Fibroblast of lung (primary cell): ENCODE measurements around the gene YBX3. TPM values are rescaled to one million over a fixed set of nuclear protein-coding genes. Genes with fewer than 3 reads are reported as not detected.
A peak's percentile ranks its signal among the peaks of the same experiment; 100 is the strongest.

Experiments used
- DNase-seq, 2 donors: peaks; one replicate each; pipeline versions ENCODE4 v3.0.0 to v3.0.0-alpha.2; 2010; ENCODE audit warnings: low read depth in 2 of 2
- H2AFZ ChIP-seq: 2 replicates; pipeline ENCODE4 v1.5.1; 2012; ENCODE audit warnings: low read length, control low read depth, inconsistent platforms
- H3K27ac ChIP-seq: 2 replicates; pipeline ENCODE4 v1.5.1; 2011; ENCODE audit warnings: low read length, control low read depth; ENCODE audit not compliant: insufficient read depth
- H3K27me3 ChIP-seq: 2 replicates; pipeline ENCODE4 v1.5.1; 2011; ENCODE audit warnings: mild to moderate bottlenecking, low read length; ENCODE audit not compliant: control insufficient read depth, insufficient read depth
- H3K36me3 ChIP-seq: 2 replicates; pipeline ENCODE4 v1.5.1; 2011; ENCODE audit warnings: low read length; ENCODE audit not compliant: control insufficient read depth, insufficient read depth
- H3K4me1 ChIP-seq: 2 replicates; pipeline ENCODE4 v1.5.1; 2011; ENCODE audit warnings: low read length; ENCODE audit not compliant: control insufficient read depth, insufficient read depth; ENCODE audit errors: extremely low read depth
- H3K4me2 ChIP-seq: 2 replicates; pipeline ENCODE4 v1.5.1; 2011; ENCODE audit warnings: low read length, control low read depth; ENCODE audit not compliant: insufficient read depth; ENCODE audit errors: extremely low read depth
- H3K4me3 ChIP-seq, 4 experiments: fragments of 200-600 bp in 1 of 4; sonication (generic) in 1 of 4; replicated peaks in 1 of 4; 2 replicates each; pipeline ENCODE4 v1.5.1; 2011 to 2016; ENCODE audit warnings: low read length in 4 of 4, low read depth in 3 of 4, mild to moderate bottlenecking in 3 of 4, control low read depth in 2 of 4, inconsistent platforms in 1 of 4, mixed read lengths in 1 of 4; ENCODE audit not compliant: insufficient read depth in 1 of 4; ENCODE audit errors: control extremely low read depth in 1 of 4
- H3K79me2 ChIP-seq: 2 replicates; pipeline ENCODE4 v1.5.1; 2012; ENCODE audit warnings: mild to moderate bottlenecking, low read length, inconsistent platforms; ENCODE audit not compliant: control insufficient read depth, insufficient read depth
- H3K9ac ChIP-seq: 2 replicates; pipeline ENCODE4 v1.5.1; 2011; ENCODE audit warnings: mild to moderate bottlenecking, low read length, control low read depth; ENCODE audit not compliant: insufficient read depth
- H3K9me3 ChIP-seq: 2 replicates; pipeline ENCODE4 v1.5.1; 2012; ENCODE audit warnings: low read depth, low read length; ENCODE audit not compliant: control insufficient read depth, insufficient read depth
- H4K20me1 ChIP-seq: 2 replicates; pipeline ENCODE4 v1.5.1; 2011; ENCODE audit warnings: low read length; ENCODE audit not compliant: control insufficient read depth, insufficient read depth; ENCODE audit errors: extremely low read depth
- EZH2 ChIP-seq: IDR thresholded peaks from 2 replicates; pipeline ENCODE4 v1.5.1; 2012; ENCODE audit warnings: low read length, control low read depth, mild to moderate bottlenecking; ENCODE audit errors: missing control alignments
- polyA plus RNA-seq, 2 donors: library from polyadenylated mRNA; depleted of rRNA in 1 of 2; stranded (reverse) in 1 of 2; unstranded in 1 of 2; fragments of >200 nt; gene quantifications; 2 replicates each; pipeline ENCODE4 v1.2.1, GENCODE V29; 2011 to 2012; ENCODE audit warnings: missing spikeins in 1 of 2
- total RNA-seq: library from RNA; depleted of rRNA; stranded (reverse); fragments of >200 nt; gene quantifications from 2 replicates; pipeline ENCODE4 v1.2.1, GENCODE V29; 2014
- TF ChIP-seq, protein P1 (sequence below), 2 donors: IDR thresholded peaks in 1 of 2; conservative IDR thresholded peaks in 1 of 2; 1 replicate in 1 of 2; 2 replicates in 1 of 2; pipeline ENCODE4 v1.5.1; 2011 to 2012; ENCODE audit warnings: low read length in 2 of 2, control low read depth in 1 of 2, inconsistent platforms in 1 of 2, low read depth in 1 of 2, mild to moderate bottlenecking in 1 of 2

Gene YBX3
- total and polyA plus RNA-seq, 2 donors (not counting 1 experiment from before 2014, with no cell fraction given): 97.8 to 172 TPM

DNA sequence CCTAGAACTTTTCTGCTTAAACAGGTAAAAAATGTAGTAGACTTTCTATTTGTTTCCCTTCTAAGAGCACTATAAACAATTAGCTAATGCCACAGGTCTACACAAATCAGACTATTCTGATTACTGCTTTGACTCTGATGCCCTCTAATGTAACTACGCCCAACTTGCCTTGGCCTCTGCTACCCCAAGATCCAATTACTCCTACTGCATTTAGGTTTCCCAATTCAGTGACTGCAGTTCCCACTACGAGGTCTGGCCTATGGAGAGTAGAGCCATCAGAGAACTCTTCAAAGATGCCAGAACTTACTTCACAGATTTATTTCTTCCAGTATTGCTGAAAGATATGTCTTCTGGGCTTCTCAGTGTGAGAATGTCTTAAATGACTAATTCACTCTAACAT, 34.0 kb downstream of the YBX3 start:
- Histone ChIP-seq H3K9me3 (no peaks in the 10 kb centered on the region), H3K27ac (no peak overlapping the region), H3K4me3 (no peak overlapping the region), H3K36me3 (peaks cover 2% of the 10 kb centered on the region), H3K79me2 (no peaks in the 10 kb centered on the region), H3K27me3 (no peaks in the 10 kb centered on the region), H2AFZ (no peak overlapping the region), H3K9ac (no peak overlapping the region), H4K20me1 (no peaks in the 10 kb centered on the region), H3K4me2 (no peak overlapping the region), H3K4me1 (no peaks in the 10 kb centered on the region)
- DNase-seq: no peak
- TF ChIP-seq, protein P1, sequence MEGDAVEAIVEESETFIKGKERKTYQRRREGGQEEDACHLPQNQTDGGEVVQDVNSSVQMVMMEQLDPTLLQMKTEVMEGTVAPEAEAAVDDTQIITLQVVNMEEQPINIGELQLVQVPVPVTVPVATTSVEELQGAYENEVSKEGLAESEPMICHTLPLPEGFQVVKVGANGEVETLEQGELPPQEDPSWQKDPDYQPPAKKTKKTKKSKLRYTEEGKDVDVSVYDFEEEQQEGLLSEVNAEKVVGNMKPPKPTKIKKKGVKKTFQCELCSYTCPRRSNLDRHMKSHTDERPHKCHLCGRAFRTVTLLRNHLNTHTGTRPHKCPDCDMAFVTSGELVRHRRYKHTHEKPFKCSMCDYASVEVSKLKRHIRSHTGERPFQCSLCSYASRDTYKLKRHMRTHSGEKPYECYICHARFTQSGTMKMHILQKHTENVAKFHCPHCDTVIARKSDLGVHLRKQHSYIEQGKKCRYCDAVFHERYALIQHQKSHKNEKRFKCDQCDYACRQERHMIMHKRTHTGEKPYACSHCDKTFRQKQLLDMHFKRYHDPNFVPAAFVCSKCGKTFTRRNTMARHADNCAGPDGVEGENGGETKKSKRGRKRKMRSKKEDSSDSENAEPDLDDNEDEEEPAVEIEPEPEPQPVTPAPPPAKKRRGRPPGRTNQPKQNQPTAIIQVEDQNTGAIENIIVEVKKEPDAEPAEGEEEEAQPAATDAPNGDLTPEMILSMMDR (conservative IDR thresholded peaks at IDR 0.05 in 1 of 2, IDR thresholded peaks at IDR 0.05 in 1 of 2; ENCODE audit: low read depth in 1 of 2, low read length in 2 of 2): no peak
- TF ChIP-seq EZH2: no peak

DNA sequence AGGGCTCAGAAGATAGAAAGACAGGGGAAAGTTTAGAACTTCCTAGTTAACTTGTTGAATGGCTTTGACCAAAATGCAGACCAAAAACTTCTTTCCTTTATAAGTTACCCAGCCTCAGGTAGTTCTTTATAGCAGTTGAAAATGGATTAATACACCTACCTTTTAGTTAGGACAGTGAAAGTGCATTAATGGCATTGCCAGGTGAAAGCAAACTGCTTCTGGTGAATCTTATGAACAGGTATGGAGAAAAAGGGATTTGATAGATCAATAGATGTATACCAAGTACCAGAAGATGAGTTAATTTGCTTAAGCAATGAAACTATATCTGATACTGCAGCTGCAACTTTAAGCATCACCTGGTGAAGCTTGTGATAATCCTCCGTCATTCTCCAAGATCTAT, 35.1 kb downstream of the YBX3 start:
- H3K4me1 ChIP-seq: no peaks in the 10 kb centered on the region
- TF ChIP-seq, protein P1 (conservative IDR thresholded peaks at IDR 0.05 in 1 of 2, IDR thresholded peaks at IDR 0.05 in 1 of 2; ENCODE audit: low read depth in 1 of 2, low read length in 2 of 2): no peak
- TF ChIP-seq EZH2: no peak
- H3K4me2 ChIP-seq: no peak overlapping the region
- no peaks in the 10 kb centered on the region for H3K9me3 ChIP-seq
- DNase-seq: no peak
- H3K36me3 ChIP-seq: no peaks in the 10 kb centered on the region
- H3K79me2 ChIP-seq: no peaks in the 10 kb centered on the region
- H3K9ac ChIP-seq: no peak overlapping the region
- no peak overlapping the region for H3K4me3 ChIP-seq
- H4K20me1 ChIP-seq: no peaks in the 10 kb centered on the region
- no peak overlapping the region for H3K27ac ChIP-seq
- H3K27me3 ChIP-seq: no peaks in the 10 kb centered on the region
- H2AFZ ChIP-seq: no peak overlapping the region

DNA sequence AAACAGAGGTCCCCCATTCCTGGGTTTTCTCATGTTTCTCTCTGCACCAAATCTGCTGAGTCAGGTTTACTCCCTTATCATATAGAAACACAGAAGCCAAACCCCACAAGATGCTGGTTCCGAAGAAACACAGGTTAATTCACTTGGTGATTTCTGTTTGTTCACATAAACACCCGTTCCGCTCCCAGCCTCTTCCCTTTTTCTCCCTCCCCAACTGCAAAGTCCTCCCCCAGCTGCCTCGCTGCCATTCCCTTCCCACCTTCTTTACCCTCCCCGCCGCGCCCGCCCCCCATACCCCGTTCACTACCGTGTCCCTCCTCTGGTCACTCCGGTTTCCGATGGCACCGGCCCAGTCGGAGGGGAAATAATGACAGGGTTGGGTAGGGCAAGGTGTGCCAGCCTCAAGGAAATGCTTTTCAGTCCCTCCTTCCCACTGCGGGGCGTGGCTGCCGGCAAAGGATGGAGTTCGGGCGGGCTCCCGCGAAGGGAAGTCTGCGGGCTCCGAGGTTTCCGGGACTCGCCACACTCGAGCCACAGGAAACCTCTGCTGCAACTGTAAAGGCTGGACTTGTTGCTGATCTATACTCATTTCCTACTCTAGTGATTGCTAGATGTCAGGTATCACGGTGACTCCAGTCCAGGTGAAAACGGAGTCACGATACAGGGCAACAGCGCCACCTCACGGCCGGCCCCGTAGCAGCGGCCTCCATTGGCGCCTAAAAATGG, 49.3 kb downstream of the YBX3 start, which contains the start of gene STYK1:
Gene STYK1 (minus strand): TSS at position 394 of the 726 bp plus-strand sequence. CDS start 39,434 bp downstream, outside the sequence.
- Histone ChIP-seq H3K79me2 (no peaks in the 10 kb centered on the region), H3K9ac (peak within 1 kb of the TSS; percentile 8), H3K36me3 (no peaks in the 10 kb centered on the region), H3K9me3 (no peaks in the 10 kb centered on the region), H3K27ac (no peak within 1 kb of the TSS), H3K4me3 (peak within 1 kb of the TSS; percentile 54 to 72 (median 64)), H3K4me2 (peak within 1 kb of the TSS; percentile 91), H4K20me1 (no peaks in the 10 kb centered on the region), H3K27me3 (peaks cover 3% of the 10 kb centered on the region), H2AFZ (peak within 1 kb of the TSS; percentile 90), H3K4me1 (no peaks in the 10 kb centered on the region)
- TF ChIP-seq, protein P1 (conservative IDR thresholded peaks at IDR 0.05 in 1 of 2, IDR thresholded peaks at IDR 0.05 in 1 of 2; ENCODE audit: low read depth in 1 of 2, low read length in 2 of 2): peak; percentile 92 to 94
- peak; percentile 42 for TF ChIP-seq EZH2
- peak; percentile 22 to 29 for DNase-seq
